PC-9 (cell line): ENCODE data around the gene SYPL2.

Experiments
- CTCF ChIP-seq: fragments of 200-600 bp; sonication (generic); conservative IDR thresholded peaks from 2 replicates; pipeline ENCODE4 v1.6.1; 2017; ENCODE audit warnings: mixed run types, antibody characterized with exemption, mild to moderate bottlenecking, moderate library complexity
- EZH2 ChIP-seq: fragments of 200-600 bp; sonication (generic); IDR thresholded peaks from 2 replicates; pipeline ENCODE4 v1.8.0; 2017; ENCODE audit warnings: antibody characterized with exemption, low read depth

DNA sequence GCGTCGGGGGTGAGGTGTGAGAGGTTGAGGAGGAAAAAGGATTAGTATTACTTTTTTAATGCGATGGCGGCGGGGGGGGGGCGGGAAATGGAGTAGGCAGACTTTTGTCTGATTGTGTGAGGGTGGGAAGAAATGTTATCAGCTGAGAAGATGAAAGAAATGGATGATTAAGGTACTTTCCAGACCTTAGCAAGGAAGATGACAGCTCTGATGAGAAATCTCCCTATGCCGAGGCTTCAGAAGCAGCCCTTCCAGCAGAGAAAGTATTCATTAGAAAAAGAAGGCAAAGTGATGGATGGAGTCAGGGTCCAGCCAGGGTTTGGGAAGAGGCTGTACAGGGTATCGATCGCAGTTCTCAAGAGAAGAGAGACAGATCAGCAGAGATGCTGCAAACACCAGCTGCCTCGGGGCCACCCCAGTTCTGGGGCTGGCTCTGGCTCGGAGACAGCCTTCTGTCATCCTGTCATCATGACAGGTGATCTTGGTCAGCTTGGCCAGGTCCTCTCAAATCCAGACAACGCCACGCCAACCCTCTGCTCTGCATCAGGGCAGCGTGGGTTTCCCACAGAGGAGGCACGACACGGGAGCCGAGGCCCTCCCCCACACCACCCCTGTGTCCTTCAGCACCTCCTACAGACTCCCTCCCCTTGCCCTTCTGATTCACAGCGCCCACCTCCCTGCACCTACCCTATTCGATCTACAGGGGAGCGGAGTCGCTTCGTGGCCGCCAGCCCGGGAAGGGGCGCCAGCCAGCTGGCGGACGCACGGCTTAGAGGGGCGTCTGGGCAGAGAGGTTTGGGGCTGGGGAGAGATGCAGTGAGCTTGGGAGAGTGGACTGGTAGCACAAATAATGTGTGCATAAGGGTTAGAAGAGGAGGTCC, 16.7 kb downstream of the SYPL2 start:
- TF ChIP-seq CTCF (no peak), EZH2 (no peak)
